ENCODE results near the gene EBNA1BP2. TPM values are rescaled to one million over a fixed set of nuclear protein-coding genes. Genes with fewer than 3 reads are reported as not detected.

EBNA1BP2 gene
- polyA plus RNA-seq, 1 donor, result 53.1 TPM

DNA sequence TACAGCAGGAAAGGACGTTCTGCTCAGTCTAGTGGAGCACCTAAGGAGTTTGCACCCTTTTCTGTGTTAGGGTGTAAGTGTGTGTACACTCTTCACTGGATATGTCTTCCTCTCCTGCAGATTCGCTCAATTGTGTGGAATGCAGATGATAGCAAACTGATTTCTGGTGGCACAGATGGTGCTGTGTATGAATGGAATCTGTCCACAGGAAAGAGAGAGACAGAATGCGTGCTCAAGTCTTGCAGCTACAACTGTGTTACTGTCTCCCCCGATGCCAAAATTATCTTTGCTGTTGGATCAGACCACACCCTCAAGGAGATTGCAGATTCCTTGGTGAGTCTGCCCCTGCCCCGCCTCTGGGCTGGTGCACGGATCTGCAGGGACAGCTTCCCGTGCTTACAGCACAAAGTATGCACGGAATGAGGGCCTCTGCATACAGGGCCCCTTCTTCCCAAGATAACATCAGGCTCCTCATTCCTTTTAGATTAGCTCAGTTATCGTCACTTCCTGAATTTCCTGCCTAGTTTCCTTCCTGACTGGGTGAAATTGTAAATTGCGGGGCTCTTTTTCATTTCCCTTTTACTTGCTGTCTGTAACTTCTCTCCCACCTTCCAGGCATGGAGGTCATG is 34.6 kb upstream of the EBNA1BP2 start:
- peaks cover 5% of the 10 kb centered on the region for H3K9me3 ChIP-seq (ENCODE audit: control insufficient read depth, low read depth, low read length)
- peaks cover 30% of the 10 kb centered on the region for H3K4me1 ChIP-seq (ENCODE audit: control insufficient read depth, insufficient read depth, low read length)
- H3K4me3 ChIP-seq (ENCODE audit: low read length), result no peak overlapping the region
- no peaks in the 10 kb centered on the region for H3K36me3 ChIP-seq (ENCODE audit: control insufficient read depth, insufficient read depth, low read length)
- peak; percentile 81 to 88 for DNase-seq
- H3K27ac ChIP-seq (ENCODE audit: low read length), result peak overlapping the region; percentile 85
- WGBS (ENCODE audit: insufficient coverage, low lambda C conversion rate), result 10% methylated on average over 2 of the region's 10 CpGs
- H3K27me3 ChIP-seq (ENCODE audit: control insufficient read depth, insufficient read depth, low read length), result no peaks in the 10 kb centered on the region

DNA sequence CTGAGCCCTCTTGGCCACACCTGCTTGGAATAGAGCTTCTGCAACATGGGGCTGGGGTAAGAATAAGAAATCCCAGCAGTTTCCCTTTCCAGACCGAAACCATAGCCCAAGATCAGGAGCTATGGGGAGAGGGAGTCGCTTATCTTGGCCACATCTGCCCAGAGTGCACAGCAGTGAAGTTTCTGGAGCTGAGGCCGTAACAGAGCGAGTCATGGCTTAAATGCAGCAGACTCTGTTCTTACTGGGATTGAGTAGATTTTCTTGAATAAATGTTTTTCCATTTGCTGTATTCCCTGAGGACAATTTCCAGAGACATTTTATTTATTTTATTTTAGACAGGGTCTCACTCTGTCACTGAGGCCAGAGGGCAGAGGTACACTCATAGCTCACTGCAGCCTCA is 33.6 kb upstream of the EBNA1BP2 start:
- Histone ChIP-seq H3K4me3 (ENCODE audit: low read length) (no peak overlapping the region), H3K36me3 (ENCODE audit: control insufficient read depth, insufficient read depth, low read length) (no peaks in the 10 kb centered on the region), H3K4me1 (ENCODE audit: control insufficient read depth, insufficient read depth, low read length) (peaks cover 30% of the 10 kb centered on the region), H3K27ac (ENCODE audit: low read length) (peak overlapping the region; percentile 85), H3K27me3 (ENCODE audit: control insufficient read depth, insufficient read depth, low read length) (no peaks in the 10 kb centered on the region), H3K9me3 (ENCODE audit: control insufficient read depth, low read depth, low read length) (peaks cover 5% of the 10 kb centered on the region)
- WGBS (ENCODE audit: insufficient coverage, low lambda C conversion rate), result no CpG with 5 or more reads among the region's 4 CpGs
- DNase-seq, result peak in 1 of 2 donors; percentile 19

DNA sequence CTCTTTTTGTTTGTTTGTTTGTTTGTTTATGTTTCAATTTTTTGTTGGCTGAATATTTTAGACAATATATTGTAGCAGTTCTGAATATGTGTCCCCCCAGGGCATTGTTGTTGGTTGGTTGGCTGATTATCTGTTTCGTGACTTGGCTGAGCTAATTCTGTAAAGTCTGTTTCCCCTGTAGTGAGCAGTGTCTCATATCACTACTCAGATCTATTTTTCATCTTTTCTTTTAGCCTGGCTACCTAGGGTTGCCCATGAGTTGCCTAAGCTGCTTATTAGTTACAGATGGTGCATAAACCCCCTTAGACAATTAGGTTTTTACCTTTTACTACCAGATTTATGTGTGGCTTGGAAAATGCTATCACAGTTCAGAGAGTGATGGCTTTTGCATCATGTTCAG is 32.3 kb upstream of the EBNA1BP2 start:
- DNase-seq, result no peak
- Histone ChIP-seq H3K4me3 (ENCODE audit: low read length) (no peak overlapping the region), H3K36me3 (ENCODE audit: control insufficient read depth, insufficient read depth, low read length) (no peaks in the 10 kb centered on the region), H3K4me1 (ENCODE audit: control insufficient read depth, insufficient read depth, low read length) (peaks cover 30% of the 10 kb centered on the region), H3K27me3 (ENCODE audit: control insufficient read depth, insufficient read depth, low read length) (no peaks in the 10 kb centered on the region), H3K27ac (ENCODE audit: low read length) (no peak overlapping the region), H3K9me3 (ENCODE audit: control insufficient read depth, low read depth, low read length) (peaks cover 5% of the 10 kb centered on the region)
- no CpG with 5 or more reads among the region's 1 CpG for WGBS (ENCODE audit: insufficient coverage, low lambda C conversion rate)

DNA sequence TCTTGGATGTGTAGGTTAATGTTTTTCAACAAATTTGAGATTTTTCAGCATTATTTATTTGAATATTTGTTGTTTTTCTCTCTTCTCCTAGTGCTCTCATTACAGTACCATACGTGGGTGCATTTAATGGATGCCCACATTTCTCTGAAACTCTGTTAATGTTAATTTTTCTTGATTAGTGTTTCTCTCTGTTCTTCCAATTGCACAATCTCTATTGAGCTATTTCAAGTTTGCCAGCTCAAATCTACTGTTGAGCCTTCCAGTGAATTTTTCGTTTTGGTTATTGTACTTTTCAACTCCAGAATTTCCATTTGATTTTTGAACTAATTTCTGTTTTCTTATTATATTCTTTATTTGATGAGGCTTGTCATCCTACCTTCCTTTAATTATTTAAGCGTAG is 31.8 kb upstream of the EBNA1BP2 start:
- WGBS (ENCODE audit: insufficient coverage, low lambda C conversion rate), result 95% methylated on average over 3 of the region's 3 CpGs
- DNase-seq, result no peak
- no peaks in the 10 kb centered on the region for H3K36me3 ChIP-seq (ENCODE audit: control insufficient read depth, insufficient read depth, low read length)
- H3K4me3 ChIP-seq (ENCODE audit: low read length), result no peak overlapping the region
- H3K4me1 ChIP-seq (ENCODE audit: control insufficient read depth, insufficient read depth, low read length), result peaks cover 30% of the 10 kb centered on the region
- no peak overlapping the region for H3K27ac ChIP-seq (ENCODE audit: low read length)
- peaks cover 5% of the 10 kb centered on the region for H3K9me3 ChIP-seq (ENCODE audit: control insufficient read depth, low read depth, low read length)
- no peaks in the 10 kb centered on the region for H3K27me3 ChIP-seq (ENCODE audit: control insufficient read depth, insufficient read depth, low read length)

DNA sequence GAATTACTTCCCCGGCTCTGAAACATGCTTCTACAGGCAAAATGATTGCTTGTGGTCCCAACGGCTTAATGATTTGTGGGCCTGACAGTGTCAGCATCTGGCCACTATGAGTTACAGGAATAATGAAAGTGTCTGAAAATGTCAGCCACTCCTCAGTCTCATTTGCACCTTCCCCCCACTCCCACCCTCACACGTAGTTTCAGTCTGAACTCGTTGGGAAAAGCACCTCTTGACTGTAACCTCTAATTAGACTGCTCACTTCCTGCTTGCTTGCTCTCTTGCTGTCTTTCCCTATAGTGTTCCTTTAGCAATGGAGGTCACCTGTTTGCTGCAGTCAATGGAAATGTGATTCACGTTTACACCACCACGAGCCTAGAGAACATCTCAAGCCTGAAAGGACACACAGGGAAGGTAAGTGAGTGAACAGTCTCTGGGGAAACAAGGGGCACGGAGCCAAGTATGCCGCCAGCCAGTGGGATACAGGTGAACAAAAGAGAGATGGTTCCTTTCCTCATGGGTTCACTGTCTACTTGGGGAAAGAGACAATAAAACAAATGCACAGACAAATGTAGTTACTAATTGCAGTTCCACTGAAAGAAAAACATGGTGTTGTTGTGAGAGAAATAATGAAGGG is 27.1 kb upstream of the EBNA1BP2 start:
- H3K9me3 ChIP-seq (ENCODE audit: control insufficient read depth, low read depth, low read length), result peaks cover 4% of the 10 kb centered on the region
- no peaks in the 10 kb centered on the region for H3K27me3 ChIP-seq (ENCODE audit: control insufficient read depth, insufficient read depth, low read length)
- H3K4me1 ChIP-seq (ENCODE audit: control insufficient read depth, insufficient read depth, low read length), result no peaks in the 10 kb centered on the region
- H3K36me3 ChIP-seq (ENCODE audit: control insufficient read depth, insufficient read depth, low read length), result no peaks in the 10 kb centered on the region
- no CpG with 5 or more reads among the region's 8 CpGs for whole genome bisulfite sequencing (ENCODE audit: insufficient coverage, low lambda C conversion rate)
- no peak overlapping the region for H3K4me3 ChIP-seq (ENCODE audit: low read length)
- peak in 1 of 2 donors; percentile 7 for DNase-seq
- no peak overlapping the region for H3K27ac ChIP-seq (ENCODE audit: low read length)

DNA sequence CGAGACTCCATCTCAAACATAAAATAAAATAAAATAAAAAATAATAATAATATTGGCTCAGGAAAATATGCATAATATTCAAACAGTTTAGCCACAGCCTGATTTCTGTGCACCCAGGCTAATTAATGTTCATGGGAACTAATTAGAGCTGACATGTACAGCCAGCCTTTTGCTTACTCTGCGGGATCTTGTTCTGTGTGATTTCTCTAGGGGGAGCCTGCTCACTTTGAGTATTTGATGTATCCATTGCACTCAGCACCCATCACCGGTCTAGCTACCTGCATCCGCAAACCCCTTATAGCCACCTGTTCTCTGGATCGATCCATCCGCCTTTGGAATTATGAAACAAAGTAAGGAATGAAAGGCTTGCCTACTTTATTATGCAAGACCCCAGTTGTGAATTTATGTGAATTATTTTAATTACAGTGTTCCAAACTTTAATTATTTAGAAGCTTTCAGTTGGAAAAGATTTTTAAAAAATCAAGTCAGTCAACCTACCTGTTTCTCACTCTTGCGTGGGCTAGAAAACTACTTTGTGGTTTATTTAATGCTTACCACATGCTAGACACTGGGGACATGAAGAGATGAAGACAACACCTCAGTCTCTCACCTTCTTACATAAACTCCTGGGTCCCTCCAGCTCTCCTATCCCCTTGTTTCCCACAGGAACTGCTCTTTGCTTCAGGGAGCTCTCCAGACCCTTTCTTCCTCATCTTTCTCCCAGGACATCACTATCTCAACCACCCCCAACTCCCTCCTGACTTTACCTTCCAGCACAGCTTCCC is 25.4 kb upstream of the EBNA1BP2 start:
- no peaks in the 10 kb centered on the region for H3K36me3 ChIP-seq (ENCODE audit: control insufficient read depth, insufficient read depth, low read length)
- DNase-seq, result no peak
- H3K4me1 ChIP-seq (ENCODE audit: control insufficient read depth, insufficient read depth, low read length), result no peaks in the 10 kb centered on the region
- H3K27ac ChIP-seq (ENCODE audit: low read length), result no peak overlapping the region
- H3K27me3 ChIP-seq (ENCODE audit: control insufficient read depth, insufficient read depth, low read length), result no peaks in the 10 kb centered on the region
- H3K9me3 ChIP-seq (ENCODE audit: control insufficient read depth, low read depth, low read length), result peaks cover 3% of the 10 kb centered on the region
- no peak overlapping the region for H3K4me3 ChIP-seq (ENCODE audit: low read length)
- no CpG with 5 or more reads among the region's 7 CpGs for WGBS (ENCODE audit: insufficient coverage, low lambda C conversion rate)

DNA sequence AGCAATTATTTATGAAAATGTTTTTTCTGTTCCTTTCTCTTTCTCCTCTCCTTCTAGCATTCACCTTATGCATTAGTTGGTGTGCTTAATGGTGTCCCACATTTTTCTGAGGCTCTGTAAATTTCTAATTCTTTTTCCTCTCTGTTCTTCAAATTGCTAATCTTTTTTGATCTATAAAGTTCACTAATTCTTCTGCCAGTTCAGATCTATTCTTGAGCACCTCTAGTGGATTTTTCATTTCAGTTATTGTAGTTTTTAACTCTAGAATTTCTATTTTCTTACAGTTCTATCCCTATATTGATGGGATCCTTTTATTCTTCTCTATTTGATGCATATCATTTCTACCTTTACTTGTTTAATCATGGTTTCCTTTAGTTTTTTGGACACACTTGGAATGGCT is 22.4 kb upstream of the EBNA1BP2 start:
- Histone ChIP-seq H3K27ac (ENCODE audit: low read length) (no peak overlapping the region), H3K4me3 (ENCODE audit: low read length) (no peak overlapping the region), H3K27me3 (ENCODE audit: control insufficient read depth, insufficient read depth, low read length) (no peaks in the 10 kb centered on the region), H3K4me1 (ENCODE audit: control insufficient read depth, insufficient read depth, low read length) (no peaks in the 10 kb centered on the region), H3K9me3 (ENCODE audit: control insufficient read depth, low read depth, low read length) (peaks cover 3% of the 10 kb centered on the region), H3K36me3 (ENCODE audit: control insufficient read depth, insufficient read depth, low read length) (no peaks in the 10 kb centered on the region)
- DNase-seq, result no peak

DNA sequence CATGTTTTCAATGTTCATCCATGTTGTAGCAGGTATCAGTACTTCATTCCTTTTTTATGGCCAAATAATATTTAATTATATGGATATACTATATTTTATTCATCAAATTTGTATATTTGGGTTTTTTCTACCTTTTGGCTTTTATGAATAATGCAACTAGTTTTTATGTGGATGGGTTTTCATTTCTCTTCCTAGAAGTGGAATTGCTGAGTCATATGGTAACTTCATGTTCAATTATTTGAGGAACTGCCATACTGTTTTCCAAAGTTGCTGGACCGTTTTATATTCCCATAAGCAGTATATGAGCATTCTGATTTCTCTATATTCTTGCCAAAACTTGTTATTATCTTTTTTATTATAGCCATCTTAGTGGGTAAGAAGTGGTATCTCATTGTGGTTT is 16.0 kb upstream of the EBNA1BP2 start:
- no peak for DNase-seq
- Histone ChIP-seq H3K27me3 (ENCODE audit: control insufficient read depth, insufficient read depth, low read length) (no peaks in the 10 kb centered on the region), H3K4me3 (ENCODE audit: low read length) (no peak overlapping the region), H3K4me1 (ENCODE audit: control insufficient read depth, insufficient read depth, low read length) (no peaks in the 10 kb centered on the region), H3K36me3 (ENCODE audit: control insufficient read depth, insufficient read depth, low read length) (no peaks in the 10 kb centered on the region), H3K27ac (ENCODE audit: low read length) (no peak overlapping the region), H3K9me3 (ENCODE audit: control insufficient read depth, low read depth, low read length) (no peaks in the 10 kb centered on the region)
- no CpG with 5 or more reads among the region's 1 CpG for WGBS (ENCODE audit: insufficient coverage, low lambda C conversion rate)

DNA sequence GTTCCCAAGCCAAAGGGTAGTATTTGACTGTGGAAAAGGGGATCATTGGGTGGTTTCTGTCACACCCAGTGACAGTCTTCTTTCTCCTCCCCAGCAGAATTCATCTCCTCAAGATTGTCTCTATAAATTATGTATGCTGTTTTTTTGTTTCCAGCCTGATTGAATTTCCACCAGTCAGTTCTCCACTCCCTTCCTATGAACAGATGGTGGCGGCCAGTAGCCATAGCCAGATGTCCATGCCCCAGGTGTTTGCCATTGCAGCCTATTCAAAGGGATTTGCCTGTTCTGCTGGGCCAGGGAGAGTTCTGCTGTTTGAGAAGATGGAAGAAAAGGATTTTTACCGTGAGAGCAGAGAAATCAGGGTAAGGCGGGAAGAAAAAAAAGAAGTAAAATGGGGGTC is 12.9 kb upstream of the EBNA1BP2 start:
- H3K27ac ChIP-seq (ENCODE audit: low read length), result no peak overlapping the region
- H3K9me3 ChIP-seq (ENCODE audit: control insufficient read depth, low read depth, low read length), result no peaks in the 10 kb centered on the region
- no peak for DNase-seq
- H3K27me3 ChIP-seq (ENCODE audit: control insufficient read depth, insufficient read depth, low read length), result no peaks in the 10 kb centered on the region
- no peaks in the 10 kb centered on the region for H3K4me1 ChIP-seq (ENCODE audit: control insufficient read depth, insufficient read depth, low read length)
- H3K4me3 ChIP-seq (ENCODE audit: low read length), result no peak overlapping the region
- 100% methylated on average over 1 of the region's 3 CpGs for WGBS (ENCODE audit: insufficient coverage, low lambda C conversion rate)
- H3K36me3 ChIP-seq (ENCODE audit: control insufficient read depth, insufficient read depth, low read length), result no peaks in the 10 kb centered on the region

DNA sequence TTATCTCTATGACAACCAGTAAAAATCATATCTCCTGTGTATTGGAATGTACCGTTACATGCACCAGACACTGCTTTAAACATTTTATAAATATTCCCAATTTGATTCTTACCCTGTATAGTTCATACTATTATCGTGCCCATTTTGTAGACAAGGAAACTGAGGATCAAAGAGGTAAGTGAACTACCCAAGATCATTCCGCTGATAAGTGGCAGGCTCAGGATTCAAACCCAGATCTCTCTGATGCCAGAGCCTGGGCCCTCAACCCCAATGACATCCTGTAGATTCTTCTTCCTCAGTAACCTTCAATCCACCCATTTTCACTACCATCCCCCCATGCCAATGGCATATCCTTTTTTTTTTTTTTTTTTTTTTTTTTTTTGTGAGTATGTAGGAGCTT is 12.3 kb upstream of the EBNA1BP2 start:
- no peaks in the 10 kb centered on the region for H3K4me1 ChIP-seq (ENCODE audit: control insufficient read depth, insufficient read depth, low read length)
- no peaks in the 10 kb centered on the region for H3K9me3 ChIP-seq (ENCODE audit: control insufficient read depth, low read depth, low read length)
- no peaks in the 10 kb centered on the region for H3K27me3 ChIP-seq (ENCODE audit: control insufficient read depth, insufficient read depth, low read length)
- no peak overlapping the region for H3K4me3 ChIP-seq (ENCODE audit: low read length)
- WGBS (ENCODE audit: insufficient coverage, low lambda C conversion rate), result no CpG with 5 or more reads among the region's 3 CpGs
- no peaks in the 10 kb centered on the region for H3K36me3 ChIP-seq (ENCODE audit: control insufficient read depth, insufficient read depth, low read length)
- no peak for DNase-seq
- H3K27ac ChIP-seq (ENCODE audit: low read length), result no peak overlapping the region

Measured in large intestine (tissue), 3 donors.